Endodermal cell (in vitro differentiated cells): ENCODE data around the gene FAM181A. TPM values are rescaled to one million over a fixed set of nuclear protein-coding genes. Genes with fewer than 3 reads are reported as not detected.

Source experiments
- DNase-seq: peaks from one replicate; pipeline ENCODE4 v3.0.0-alpha.2; 2017
- H3K27ac ChIP-seq: 2 replicates; pipeline ENCODE4 v1.5.1; 2013; ENCODE audit warnings: mild to moderate bottlenecking, low read depth, low read length, moderate library complexity
- H3K27me3 ChIP-seq: 2 replicates; pipeline ENCODE4 v1.6.1; 2013; ENCODE audit warnings: mild to moderate bottlenecking, low read length, moderate library complexity; ENCODE audit not compliant: insufficient read depth, control insufficient read depth, poor library complexity, severe bottlenecking
- H3K36me3 ChIP-seq: 2 replicates; pipeline ENCODE4 v1.7.0; 2013; ENCODE audit warnings: mild to moderate bottlenecking, low read length, moderate library complexity; ENCODE audit not compliant: control insufficient read depth, insufficient read depth
- H3K4me1 ChIP-seq: one replicate; pipeline ENCODE4 v1.7.0; 2013; ENCODE audit warnings: low read length; ENCODE audit not compliant: control insufficient read depth, insufficient read depth
- H3K4me3 ChIP-seq: 2 replicates; pipeline ENCODE4 v1.5.1; 2013; ENCODE audit warnings: mild to moderate bottlenecking, low read length, moderate library complexity
- H3K9ac ChIP-seq: 2 replicates; pipeline ENCODE4 v1.6.1; 2013; ENCODE audit warnings: mild to moderate bottlenecking, low read length, moderate library complexity; ENCODE audit not compliant: poor library complexity, severe bottlenecking; ENCODE audit errors: extremely low read depth
- H3K9me3 ChIP-seq: 2 replicates; pipeline ENCODE4 v1.6.1; 2013; ENCODE audit warnings: mild to moderate bottlenecking, low read length, moderate library complexity; ENCODE audit not compliant: control insufficient read depth
- H3K27ac Mint-ChIP-seq: 2 replicates; pipeline ENCODE4 v1.8.0; 2020; ENCODE audit warnings: mixed read lengths
- H3K27me3 Mint-ChIP-seq: 2 replicates; pipeline ENCODE4 v1.8.0; 2021; ENCODE audit warnings: mild to moderate bottlenecking, mixed read lengths; ENCODE audit not compliant: insufficient read depth
- H3K36me3 Mint-ChIP-seq: 2 replicates; pipeline ENCODE4 v1.8.0; 2020; ENCODE audit warnings: low read depth, mixed read lengths
- H3K4me1 Mint-ChIP-seq: 2 replicates; pipeline ENCODE4 v1.8.0; 2020; ENCODE audit warnings: mixed read lengths
- H3K4me3 Mint-ChIP-seq: 2 replicates; pipeline ENCODE4 v1.8.0; 2020; ENCODE audit warnings: mild to moderate bottlenecking, moderate library complexity, mixed read lengths
- H3K9me3 Mint-ChIP-seq: 2 replicates; pipeline ENCODE4 v1.8.0; 2020; ENCODE audit warnings: mild to moderate bottlenecking, mixed read lengths
- WGBS, 2 experiments: methylation state at CpG; one replicate each; pipeline versions ENCODE4 v1.1.5 to v1.1.7; 2013; ENCODE audit warnings: missing lambda C conversion rate in 2 of 2, mixed read lengths in 1 of 2; ENCODE audit not compliant: insufficient coverage in 1 of 2, insufficient read length in 1 of 2; 5-methylcytosine and 5-hydroxymethylcytosine counted together
- total RNA-seq, 2 donors: library from RNA; stranded (reverse); fragmentation: NEBNext Ultra II Directional in 1 of 2; extraction: Animal tissue kit (Norgen Biotek cat#: 25700) in 1 of 2; gene quantifications; 2 replicates in 1 of 2; 3 replicates in 1 of 2; pipeline ENCODE4 v1.2.1, GENCODE V29; 2021
- TF ChIP-seq, protein P1 (sequence below): fragments of 200-600 bp; sonication (generic); conservative IDR thresholded peaks from 2 replicates; pipeline ENCODE4 v1.5.0; 2021; ENCODE audit warnings: antibody characterized with exemption, mild to moderate bottlenecking

The FAM181A gene
- total RNA-seq, 2 donors from 2014 or later = not detected

- DNase-seq = no peak
- H3K4me1 Mint-ChIP-seq = peaks cover 3% of the 10 kb centered on the region
Observed at GRCh38 chr14:93964281-93964680, 37.1 kb downstream of the FAM181A start.

DNA sequence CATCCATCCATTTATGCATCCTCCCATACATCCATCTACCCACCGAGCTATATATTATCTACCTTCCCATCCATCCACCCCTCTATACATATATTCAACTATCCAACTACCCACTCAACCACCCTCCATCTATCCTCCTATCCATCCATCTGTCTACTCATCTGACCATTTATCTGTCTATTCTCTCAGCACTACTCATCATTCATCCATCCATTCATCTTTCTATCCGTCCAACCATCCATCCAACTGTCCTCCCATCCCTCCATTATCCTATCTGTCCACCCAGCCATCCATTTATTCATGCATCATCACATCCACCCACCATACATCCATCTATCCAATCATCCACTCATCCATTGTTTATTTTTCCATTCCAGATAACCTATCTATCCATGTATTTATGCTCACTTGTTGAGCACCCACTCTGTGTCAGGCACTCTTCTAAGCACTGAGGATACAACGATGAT, 37.7 kb downstream of the FAM181A start:
- Mint-ChIP-seq H3K4me3 (no peak overlapping the region), H3K27ac (no peak overlapping the region), H3K4me1 (no peaks in the 10 kb centered on the region), H3K9me3 (no peaks in the 10 kb centered on the region), H3K36me3 (no peaks in the 10 kb centered on the region), H3K27me3 (peaks cover 4% of the 10 kb centered on the region)
- Histone ChIP-seq H3K9me3 (no peaks in the 10 kb centered on the region), H3K4me1 (no peaks in the 10 kb centered on the region), H3K27me3 (no peaks in the 10 kb centered on the region), H3K4me3 (no peak overlapping the region), H3K9ac (no peak overlapping the region), H3K36me3 (no peaks in the 10 kb centered on the region), H3K27ac (no peak overlapping the region)
- 89 to 97% methylated on average over 2 to 3 of the region's 3 CpGs for WGBS, 2 experiments
- DNase-seq = no peak
- TF ChIP-seq, protein P1, sequence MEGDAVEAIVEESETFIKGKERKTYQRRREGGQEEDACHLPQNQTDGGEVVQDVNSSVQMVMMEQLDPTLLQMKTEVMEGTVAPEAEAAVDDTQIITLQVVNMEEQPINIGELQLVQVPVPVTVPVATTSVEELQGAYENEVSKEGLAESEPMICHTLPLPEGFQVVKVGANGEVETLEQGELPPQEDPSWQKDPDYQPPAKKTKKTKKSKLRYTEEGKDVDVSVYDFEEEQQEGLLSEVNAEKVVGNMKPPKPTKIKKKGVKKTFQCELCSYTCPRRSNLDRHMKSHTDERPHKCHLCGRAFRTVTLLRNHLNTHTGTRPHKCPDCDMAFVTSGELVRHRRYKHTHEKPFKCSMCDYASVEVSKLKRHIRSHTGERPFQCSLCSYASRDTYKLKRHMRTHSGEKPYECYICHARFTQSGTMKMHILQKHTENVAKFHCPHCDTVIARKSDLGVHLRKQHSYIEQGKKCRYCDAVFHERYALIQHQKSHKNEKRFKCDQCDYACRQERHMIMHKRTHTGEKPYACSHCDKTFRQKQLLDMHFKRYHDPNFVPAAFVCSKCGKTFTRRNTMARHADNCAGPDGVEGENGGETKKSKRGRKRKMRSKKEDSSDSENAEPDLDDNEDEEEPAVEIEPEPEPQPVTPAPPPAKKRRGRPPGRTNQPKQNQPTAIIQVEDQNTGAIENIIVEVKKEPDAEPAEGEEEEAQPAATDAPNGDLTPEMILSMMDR = no peak

More at GRCh38 chr14:93964281-93964680, 37.1 kb downstream of the FAM181A start:
- H3K27ac ChIP-seq = no peak overlapping the region
- peaks cover 4% of the 10 kb centered on the region for H3K27me3 Mint-ChIP-seq
- H3K9me3 ChIP-seq = no peaks in the 10 kb centered on the region
- no peak overlapping the region for H3K4me3 Mint-ChIP-seq
- TF ChIP-seq, protein P1 = no peak
- no peaks in the 10 kb centered on the region for H3K9me3 Mint-ChIP-seq
- no peaks in the 10 kb centered on the region for H3K36me3 Mint-ChIP-seq
- no peaks in the 10 kb centered on the region for H3K36me3 ChIP-seq
- H3K27ac Mint-ChIP-seq = no peak overlapping the region
- no peaks in the 10 kb centered on the region for H3K4me1 ChIP-seq
- 93 to 95% methylated on average over 6 to 10 of the region's 10 CpGs for WGBS, 2 experiments
- H3K9ac ChIP-seq = no peak overlapping the region
- no peak overlapping the region for H3K4me3 ChIP-seq
- no peaks in the 10 kb centered on the region for H3K27me3 ChIP-seq

- no peak for DNase-seq
- TF ChIP-seq, protein P1 = no peak
- Mint-ChIP-seq H3K27me3 (peaks cover 4% of the 10 kb centered on the region), H3K36me3 (no peaks in the 10 kb centered on the region), H3K4me3 (no peak overlapping the region), H3K4me1 (no peaks in the 10 kb centered on the region), H3K9me3 (no peaks in the 10 kb centered on the region), H3K27ac (no peak overlapping the region)
- Histone ChIP-seq H3K9me3 (no peaks in the 10 kb centered on the region), H3K27ac (no peak overlapping the region), H3K36me3 (no peaks in the 10 kb centered on the region), H3K4me1 (no peaks in the 10 kb centered on the region), H3K4me3 (no peak overlapping the region), H3K9ac (no peak overlapping the region), H3K27me3 (no peaks in the 10 kb centered on the region)
- 94% methylated on average over 2 to 3 of the region's 3 CpGs for WGBS, 2 experiments
Observed at GRCh38 chr14:93965287-93965821, 38.2 kb downstream of the FAM181A start.
